NCI-H2196 treated with DMSO at 0.1 percent for 48 hours (cell line): ENCODE measurements around the gene A4GALT.
A peak's percentile ranks its signal among the peaks of the same experiment; 100 is the strongest.

Experiments used
- DNase-seq: peaks from one replicate; lab custom pipeline; 2025; ENCODE audit not compliant: unreplicated experiment; lab: John Stamatoyannopoulos, UW

The A4GALT gene

DNA sequence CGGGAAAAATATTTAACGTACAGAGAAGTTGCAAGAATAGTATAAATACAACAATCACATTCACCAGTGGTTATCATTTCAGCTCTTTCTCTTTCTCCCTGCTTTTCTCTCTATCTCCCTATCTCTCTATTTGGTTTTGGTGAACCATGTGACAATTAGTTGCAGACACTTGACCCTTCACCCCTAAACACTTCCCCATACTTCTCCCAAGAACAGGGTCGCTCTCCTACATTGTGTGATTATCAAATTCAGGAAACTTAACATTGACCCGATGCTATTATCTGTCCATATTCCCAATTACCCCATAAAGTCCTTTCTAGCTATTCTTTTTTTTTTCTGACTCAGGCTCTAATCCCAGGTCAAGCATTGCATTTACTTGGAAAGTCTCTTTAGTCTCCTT is 66.7 kb downstream of the A4GALT start:
- no peak for DNase-seq

DNA sequence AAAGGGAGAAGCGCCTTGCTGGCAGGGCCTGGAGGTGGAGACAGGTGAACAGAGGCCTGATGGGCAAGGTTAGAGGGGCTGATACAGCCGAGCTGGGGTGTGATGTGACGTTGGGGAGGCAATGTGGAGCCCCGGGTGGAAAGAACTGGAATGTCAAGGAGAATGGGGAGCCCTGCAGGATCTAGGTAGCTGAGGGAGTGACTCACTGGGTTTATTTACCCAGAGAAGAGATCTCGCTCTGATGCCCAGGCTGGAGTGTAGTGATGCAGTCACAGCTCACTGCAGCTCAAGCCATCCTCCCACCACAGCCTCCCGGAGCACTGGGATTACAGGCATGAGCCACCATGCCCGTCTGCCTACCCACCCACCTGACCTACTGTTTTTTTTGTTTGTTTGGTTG is 69.5 kb downstream of the A4GALT start:
- no peak for DNase-seq

DNA sequence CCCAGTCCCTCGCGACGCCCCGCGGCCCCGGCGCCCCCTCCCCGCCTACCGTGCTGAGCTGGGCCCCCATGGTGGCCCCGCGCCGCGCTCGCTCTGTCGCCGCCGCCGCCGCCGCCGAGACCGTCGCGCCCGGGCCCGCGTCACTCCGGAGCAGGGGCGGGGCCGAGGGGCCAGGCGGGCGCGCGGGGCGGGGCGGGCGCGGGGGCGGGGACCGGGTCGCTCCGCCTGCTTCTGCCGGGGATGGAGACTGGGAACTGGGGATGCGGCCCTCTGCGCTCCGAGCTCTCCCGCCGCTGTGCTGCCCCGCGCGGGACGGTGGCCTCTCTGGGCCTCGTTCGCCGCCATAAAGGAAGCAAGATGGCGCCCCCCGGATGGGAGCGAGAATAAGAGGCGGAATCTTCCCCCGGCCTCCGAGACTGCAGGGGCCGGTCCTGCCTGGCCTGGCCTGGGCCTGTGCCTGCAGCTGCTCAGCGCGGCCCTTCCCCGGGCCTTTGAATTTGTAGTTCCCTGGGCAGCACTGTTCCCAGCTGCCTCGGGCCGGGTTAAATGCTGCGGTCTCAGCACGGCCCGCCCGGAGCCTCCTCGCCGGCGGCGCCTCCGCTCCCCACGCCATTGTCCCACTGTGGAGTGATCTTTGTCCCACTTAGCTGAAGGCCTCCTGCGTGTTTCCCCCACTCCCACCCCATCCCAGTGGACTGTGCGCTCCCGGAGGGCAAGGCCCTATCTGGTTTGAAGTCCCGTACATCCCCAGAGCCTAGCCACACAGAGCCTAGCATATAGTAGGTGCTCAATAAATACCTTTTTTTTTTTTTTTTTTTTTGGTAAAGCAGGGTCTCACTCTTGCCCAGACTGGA is 71.2 kb downstream of the A4GALT start, which contains the start of gene CYB5R3:
Gene CYB5R3 (minus strand): TSS at position 147 of the 854 bp plus-strand sequence. CDS start 77 bp downstream, at position 70.
- peak; percentile 70 for DNase-seq

DNA sequence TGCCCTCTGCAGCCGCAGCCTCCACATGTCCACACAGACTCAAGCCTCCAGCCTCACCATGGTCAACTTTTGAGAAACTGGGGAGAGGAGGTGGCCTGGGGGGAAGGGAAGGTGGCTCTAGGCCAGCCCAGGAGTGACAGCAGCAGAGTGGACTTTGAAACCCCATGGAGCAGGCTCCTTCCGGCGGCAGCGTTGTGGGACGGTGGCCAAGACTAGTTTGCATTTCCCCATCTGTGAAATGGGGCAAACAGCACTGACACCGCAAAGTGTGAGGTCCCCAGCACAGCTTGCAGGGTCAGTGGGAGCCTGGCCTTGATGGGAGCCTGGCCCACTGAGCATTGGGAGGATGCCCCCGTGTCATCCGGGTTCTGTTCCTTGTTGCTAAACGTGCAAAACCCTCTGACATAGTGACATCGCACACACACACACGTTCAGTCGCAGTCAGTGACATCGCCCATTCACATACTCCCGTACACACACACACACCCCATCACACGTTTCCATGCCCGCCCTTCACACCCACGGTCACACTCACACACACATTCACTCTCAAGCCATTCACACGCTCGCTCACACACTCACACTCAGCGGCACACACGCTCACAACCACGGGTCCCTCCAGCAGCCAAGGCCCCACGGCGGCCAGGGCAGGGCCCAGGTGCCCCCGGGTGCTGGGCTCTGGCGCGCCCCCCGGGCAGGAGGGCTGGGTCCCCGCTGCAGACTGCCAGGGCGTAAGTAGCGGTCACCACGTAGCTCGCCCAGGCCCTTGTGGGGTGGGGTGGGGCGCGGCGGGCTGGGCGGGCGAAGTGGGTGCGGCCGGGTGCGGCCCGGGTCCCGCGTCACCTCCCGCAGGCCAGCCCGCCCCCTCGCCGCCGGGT is 72.1 kb downstream of the A4GALT start:
- no peak for DNase-seq

DNA sequence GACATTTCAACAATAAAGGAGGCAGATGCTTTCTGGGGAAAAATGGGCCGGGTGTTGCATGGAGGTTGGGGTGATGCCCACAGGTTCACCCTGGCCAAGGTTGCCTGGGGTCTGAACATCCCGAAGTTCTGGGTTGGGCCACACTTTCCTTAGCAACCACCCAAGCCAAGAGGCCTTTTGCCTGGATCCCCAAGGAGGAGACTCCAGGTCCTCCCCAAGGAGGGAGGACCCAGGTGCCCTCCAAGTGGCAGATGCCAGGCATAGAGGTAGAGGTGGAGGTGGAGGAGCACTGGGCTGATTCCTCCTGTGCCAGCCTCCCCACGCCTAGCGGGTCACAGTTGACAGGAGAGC is 72.7 kb downstream of the A4GALT start:
- DNase-seq = no peak

DNA sequence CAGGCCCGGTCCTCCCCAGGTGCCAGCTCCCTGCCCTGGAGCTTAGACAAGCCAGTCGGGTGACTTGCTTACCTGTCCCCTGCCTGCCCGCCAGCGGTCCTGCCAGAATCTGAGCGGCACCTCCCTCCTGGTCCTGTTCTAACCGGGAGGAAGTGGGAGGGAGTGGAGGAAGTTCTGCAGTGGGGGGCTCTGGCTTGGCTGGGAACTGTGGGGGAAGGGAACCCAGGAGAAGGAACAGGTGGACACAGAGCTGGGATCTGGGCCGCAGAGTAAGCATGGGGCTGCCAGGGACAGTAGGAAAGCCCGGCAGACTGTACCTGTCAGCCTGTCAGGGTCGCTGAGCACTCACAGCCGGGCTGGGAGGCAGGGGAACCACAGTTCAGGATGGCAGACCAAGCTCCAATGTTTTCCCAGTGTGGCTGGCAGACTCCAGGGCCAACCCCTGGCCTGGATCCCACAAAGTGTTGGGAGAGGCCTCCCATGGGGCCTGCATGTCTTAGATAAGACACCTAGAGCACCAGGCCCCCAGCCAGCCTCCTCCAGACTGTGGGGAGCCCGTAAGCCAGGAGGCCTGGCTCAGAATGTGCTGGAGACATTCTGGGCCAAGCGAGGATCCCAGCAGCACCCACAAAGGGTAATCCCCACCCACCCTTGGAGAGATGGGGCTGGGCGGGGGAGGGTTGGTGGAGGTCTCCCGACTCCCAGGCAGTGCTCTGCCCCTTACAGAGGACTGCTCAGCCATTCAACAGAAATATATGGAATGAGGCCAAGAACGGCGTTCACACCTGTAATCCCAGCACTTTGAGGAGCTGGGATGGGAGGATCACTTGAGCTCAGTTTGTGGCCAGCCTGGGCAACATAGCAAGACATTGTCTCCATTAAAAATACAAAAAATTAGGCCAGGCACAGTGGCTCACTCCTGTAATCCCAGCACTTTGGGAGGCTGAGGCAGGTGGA is 73.8 kb downstream of the A4GALT start:
- DNase-seq = no peak

DNA sequence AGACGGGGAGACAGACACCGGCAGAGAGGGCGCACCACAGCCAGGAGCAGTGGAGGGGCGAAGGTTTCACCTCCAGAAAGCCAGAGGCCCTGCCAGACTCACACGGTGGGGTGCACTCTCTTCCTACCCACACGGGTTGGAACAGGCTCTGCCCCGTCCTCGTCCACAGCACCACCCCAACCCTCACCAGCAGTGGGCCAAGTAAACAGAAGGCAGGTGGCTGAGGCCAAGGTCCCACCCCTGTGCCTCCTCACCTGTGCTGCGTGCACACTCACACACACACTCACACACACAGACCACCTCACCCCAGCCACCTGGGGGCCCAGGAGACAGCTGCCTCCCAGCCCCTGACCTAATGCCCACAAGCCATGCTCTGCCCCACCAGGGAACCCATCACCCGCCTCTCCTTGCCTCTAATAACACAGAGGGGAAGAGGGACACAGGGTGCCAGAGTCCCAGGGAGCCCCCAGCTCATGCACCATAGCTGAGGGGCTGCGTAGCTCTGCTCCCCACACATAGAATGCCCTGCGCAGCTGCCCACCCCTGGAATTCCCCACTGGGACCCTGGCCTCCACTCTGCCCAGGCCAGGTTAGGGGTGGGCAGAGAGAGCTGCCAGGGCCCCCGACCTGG is 74.6 kb downstream of the A4GALT start:
- no peak for DNase-seq

DNA sequence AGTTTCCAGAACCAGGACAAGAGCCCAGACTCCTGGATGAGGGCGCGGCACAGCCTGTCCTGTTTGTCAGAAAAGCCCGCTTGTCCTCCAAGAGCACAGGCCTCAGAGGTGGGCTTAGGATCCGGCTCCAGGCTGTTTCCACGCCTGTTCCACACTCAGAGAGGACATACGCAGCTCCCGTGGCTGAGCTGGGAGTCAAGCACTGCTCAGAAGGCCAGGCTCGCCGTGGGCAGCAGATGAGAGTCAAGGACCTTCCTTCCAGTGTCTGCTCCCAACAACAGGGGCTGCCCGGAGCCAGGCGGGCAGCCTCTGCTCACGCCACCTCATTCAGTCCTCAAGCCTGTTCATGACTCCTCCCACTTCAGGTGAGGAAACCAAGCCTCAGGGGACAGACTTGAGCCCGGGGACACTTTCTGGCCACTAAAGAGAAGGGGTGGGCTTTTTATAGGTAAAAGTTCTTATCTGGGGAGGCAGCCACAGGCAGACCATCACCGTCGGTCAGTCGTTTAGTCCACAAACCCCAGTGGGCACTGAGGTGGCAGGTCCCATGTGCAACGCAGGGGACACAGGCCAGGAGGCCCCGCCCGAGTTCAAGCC is 75.2 kb downstream of the A4GALT start:
- DNase-seq = no peak

DNA sequence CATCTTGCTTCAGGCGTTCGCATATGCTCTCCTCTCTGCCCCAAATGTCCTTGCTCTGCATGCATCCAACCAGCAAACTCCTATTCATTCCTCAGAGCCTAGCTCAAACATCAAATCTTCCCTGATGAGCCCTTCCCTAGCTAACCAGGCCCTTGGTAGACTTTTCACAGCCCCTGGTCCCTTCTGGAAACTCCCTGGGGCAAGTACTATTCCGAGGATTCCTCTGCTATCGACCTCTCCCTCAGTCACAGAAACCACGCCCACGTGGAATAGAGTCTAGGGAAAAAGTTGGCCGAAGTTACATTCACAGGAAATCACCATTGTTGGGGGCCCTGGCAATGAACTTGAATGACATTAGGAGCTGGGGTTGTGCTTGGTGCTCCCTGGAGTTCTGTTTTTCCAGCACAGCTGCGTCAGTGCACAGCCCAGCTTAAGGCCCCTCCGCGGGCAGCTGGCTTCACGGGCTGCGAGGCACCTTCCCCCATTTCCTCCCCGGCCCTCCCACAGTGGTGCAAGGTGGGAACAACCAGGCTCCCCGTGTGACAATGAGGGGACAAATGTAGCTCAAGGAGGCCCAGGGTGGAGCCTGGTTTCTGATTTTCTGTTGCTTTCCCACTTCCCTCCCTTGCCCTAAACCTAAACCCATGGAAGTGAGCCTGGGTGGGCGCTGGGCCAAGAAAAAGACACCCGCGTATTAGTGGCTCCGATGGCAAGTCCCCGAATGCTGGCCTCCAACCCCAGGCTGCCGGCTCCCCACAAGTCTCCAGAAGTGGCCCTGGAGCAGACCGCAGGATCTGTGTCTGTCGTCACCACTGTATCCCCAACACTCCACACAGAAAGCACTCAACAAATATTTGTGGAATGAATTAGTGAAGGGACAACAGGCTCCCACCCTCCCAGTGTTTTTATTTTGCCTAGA is 76.0 kb downstream of the A4GALT start:
- no peak for DNase-seq

DNA sequence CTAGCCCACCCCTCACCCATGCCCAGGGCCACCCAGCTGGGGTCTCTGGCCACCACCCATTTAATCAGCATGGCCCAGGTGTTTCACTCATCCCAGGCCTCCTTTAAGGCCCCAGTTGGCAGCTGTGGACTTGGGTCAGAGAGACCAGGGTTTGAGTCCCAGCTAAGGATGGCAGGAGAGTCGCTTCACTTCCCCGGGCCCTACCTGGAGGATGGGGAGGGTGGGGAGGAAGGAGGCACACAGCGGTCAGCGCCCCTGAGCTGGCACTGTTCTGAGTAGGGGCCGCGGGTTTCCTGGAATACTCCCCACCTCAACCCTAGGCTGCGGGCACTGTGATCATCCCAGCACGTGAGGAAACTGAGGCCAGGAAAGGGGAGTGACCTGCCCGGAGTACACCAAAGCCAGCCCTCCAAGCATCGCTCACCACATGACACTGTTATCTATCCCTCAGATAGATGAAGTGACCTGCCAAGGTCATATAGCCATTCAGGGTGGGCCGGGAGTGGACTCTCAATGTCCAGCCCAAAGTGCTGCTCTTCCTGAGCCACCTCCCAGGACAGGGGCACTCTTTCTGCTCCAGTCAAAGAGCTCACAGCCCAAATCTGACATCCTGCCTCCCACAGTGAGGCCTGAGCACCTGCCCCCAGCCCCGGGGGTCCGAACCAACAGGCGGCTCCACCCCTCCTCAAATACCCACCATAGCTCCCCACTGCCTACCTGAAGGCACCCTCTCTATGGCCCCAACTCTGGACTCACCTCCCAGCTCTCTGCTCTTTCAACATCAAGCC is 76.8 kb downstream of the A4GALT start:
- no peak for DNase-seq

DNA sequence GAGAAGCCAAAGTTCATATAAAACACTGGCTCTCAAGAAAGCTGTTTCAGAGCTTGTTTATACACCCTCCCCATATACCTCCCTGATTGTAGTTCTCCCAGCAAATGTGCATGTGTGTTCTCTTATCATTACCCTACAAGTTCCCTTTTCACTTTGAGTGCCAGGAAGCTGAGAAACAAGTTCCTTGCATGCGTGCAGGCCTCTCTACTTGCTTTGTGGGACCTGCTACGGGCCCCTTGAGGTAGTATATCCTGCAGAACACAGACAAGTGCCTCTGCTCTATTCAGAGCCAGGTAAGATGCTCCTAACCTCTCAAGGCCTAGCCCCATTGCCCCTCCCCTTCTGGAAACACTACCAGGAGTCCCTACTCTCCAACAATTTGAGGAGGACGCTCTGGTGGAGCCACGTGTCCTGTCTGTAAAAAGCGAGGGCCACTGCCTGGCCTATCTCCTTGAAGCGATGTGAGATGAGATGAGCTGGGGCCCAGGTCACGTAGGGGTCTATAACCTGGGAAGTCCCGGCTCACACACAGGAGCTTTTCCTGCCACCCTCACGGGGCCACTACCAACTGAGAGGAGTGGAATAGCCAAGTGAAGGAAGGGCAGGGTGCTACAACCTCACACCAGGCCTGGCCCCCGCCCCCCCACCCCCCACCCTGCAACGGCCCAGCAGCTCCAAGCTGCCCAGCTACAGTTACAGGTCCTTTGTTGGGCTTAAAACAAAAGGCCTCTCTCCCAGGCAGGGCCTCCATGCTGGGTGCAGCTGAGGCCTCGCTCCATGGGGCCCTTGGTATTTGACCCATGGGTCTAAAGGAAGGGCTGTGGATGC is 77.7 kb downstream of the A4GALT start:
- no peak for DNase-seq
